Measurements from ENCODE around the gene USP27X.
A peak's percentile ranks its signal among the peaks of the same experiment; 100 is the strongest.

USP27X gene

GRCh38 chrX:49859491-49859890 lies 19.8 kb upstream of the USP27X start:
- TF ChIP-seq POLR2AphosphoS5 (IDR thresholded peaks at IDR 0.05; ENCODE audit: low read depth, low read length) (no peak), TAF1 (IDR thresholded peaks at IDR 0.05; ENCODE audit: borderline replicate concordance, low read depth, low read length) (no peak), POLR2A (IDR thresholded peaks at IDR 0.05; ENCODE audit: low read depth, low read length) (no peak)
- FAIRE-seq (no peak), DNase-seq (ENCODE audit: insufficient read length) (no peak)

- DNase-seq (ENCODE audit: insufficient read length) (no peak), FAIRE-seq (no peak)
- TF ChIP-seq POLR2AphosphoS5 (IDR thresholded peaks at IDR 0.05; ENCODE audit: low read depth, low read length) = no peak
- TF ChIP-seq POLR2A (IDR thresholded peaks at IDR 0.05; ENCODE audit: low read depth, low read length) = no peak
- no peak for TF ChIP-seq TAF1 (IDR thresholded peaks at IDR 0.05; ENCODE audit: borderline replicate concordance, low read depth, low read length)
Observed at GRCh38 chrX:49860867-49861535, 18.3 kb upstream of the USP27X start.

GRCh38 chrX:49862093-49862492 lies 17.2 kb upstream of the USP27X start:
- FAIRE-seq (no peak), DNase-seq (ENCODE audit: insufficient read length) (no peak)
- TF ChIP-seq POLR2A (IDR thresholded peaks at IDR 0.05; ENCODE audit: low read depth, low read length) (no peak), POLR2AphosphoS5 (IDR thresholded peaks at IDR 0.05; ENCODE audit: low read depth, low read length) (no peak), TAF1 (IDR thresholded peaks at IDR 0.05; ENCODE audit: borderline replicate concordance, low read depth, low read length) (no peak)

GRCh38 chrX:49868739-49869138 lies 10.5 kb upstream of the USP27X start:
- FAIRE-seq (no peak), DNase-seq (ENCODE audit: insufficient read length) (no peak)
- TF ChIP-seq POLR2A (IDR thresholded peaks at IDR 0.05; ENCODE audit: low read depth, low read length) (no peak), TAF1 (IDR thresholded peaks at IDR 0.05; ENCODE audit: borderline replicate concordance, low read depth, low read length) (no peak), POLR2AphosphoS5 (IDR thresholded peaks at IDR 0.05; ENCODE audit: low read depth, low read length) (no peak)

GRCh38 chrX:49876750-49877149 lies 2.5 kb upstream of the USP27X start:
- DNase-seq (ENCODE audit: insufficient read length) (peak; percentile 15), FAIRE-seq (peak; percentile 85)
- TF ChIP-seq POLR2AphosphoS5 (IDR thresholded peaks at IDR 0.05; ENCODE audit: low read depth, low read length) (no peak), POLR2A (IDR thresholded peaks at IDR 0.05; ENCODE audit: low read depth, low read length) (no peak), TAF1 (IDR thresholded peaks at IDR 0.05; ENCODE audit: borderline replicate concordance, low read depth, low read length) (no peak)

- TF ChIP-seq POLR2A (IDR thresholded peaks at IDR 0.05; ENCODE audit: low read depth, low read length) = no peak
- no peak for TF ChIP-seq POLR2AphosphoS5 (IDR thresholded peaks at IDR 0.05; ENCODE audit: low read depth, low read length)
- TF ChIP-seq TAF1 (IDR thresholded peaks at IDR 0.05; ENCODE audit: borderline replicate concordance, low read depth, low read length) = no peak
- FAIRE-seq = peak; percentile 50
Observed at GRCh38 chrX:49877397-49878101, 1.7 kb upstream of the USP27X start.

GRCh38 chrX:49878128-49878833 lies 1.0 kb upstream of the USP27X start:
- TF ChIP-seq POLR2A (IDR thresholded peaks at IDR 0.05; ENCODE audit: low read depth, low read length) (no peak), TAF1 (IDR thresholded peaks at IDR 0.05; ENCODE audit: borderline replicate concordance, low read depth, low read length) (no peak), POLR2AphosphoS5 (IDR thresholded peaks at IDR 0.05; ENCODE audit: low read depth, low read length) (no peak)
- DNase-seq (ENCODE audit: insufficient read length) (no peak), FAIRE-seq (no peak)

More at GRCh38 chrX:49877397-49878101, 1.7 kb upstream of the USP27X start:
- no peak for DNase-seq (ENCODE audit: insufficient read length)

GRCh38 chrX:49879656-49880277 lies 483 bp downstream of the USP27X start:
- TF ChIP-seq POLR2AphosphoS5 (IDR thresholded peaks at IDR 0.05; ENCODE audit: low read depth, low read length) = no peak
- TF ChIP-seq TAF1 (IDR thresholded peaks at IDR 0.05; ENCODE audit: borderline replicate concordance, low read depth, low read length) = no peak
- no peak for TF ChIP-seq POLR2A (IDR thresholded peaks at IDR 0.05; ENCODE audit: low read depth, low read length)
- FAIRE-seq (no peak), DNase-seq (ENCODE audit: insufficient read length) (peak; percentile 2)

- FAIRE-seq = peak; percentile 57
- TF ChIP-seq POLR2AphosphoS5 (IDR thresholded peaks at IDR 0.05; ENCODE audit: low read depth, low read length) = no peak
- TF ChIP-seq POLR2A (IDR thresholded peaks at IDR 0.05; ENCODE audit: low read depth, low read length) = no peak
- no peak for TF ChIP-seq TAF1 (IDR thresholded peaks at IDR 0.05; ENCODE audit: borderline replicate concordance, low read depth, low read length)
- DNase-seq (ENCODE audit: insufficient read length) = no peak
Observed at GRCh38 chrX:49880668-49881067, 1.4 kb downstream of the USP27X start.

- FAIRE-seq = peak; percentile 90
Observed at GRCh38 chrX:49884290-49884862, 5.1 kb downstream of the USP27X start.

GRCh38 chrX:49892542-49892941 lies 13.3 kb downstream of the USP27X start:
- DNase-seq (ENCODE audit: insufficient read length) (no peak), FAIRE-seq (no peak)
- TF ChIP-seq TAF1 (IDR thresholded peaks at IDR 0.05; ENCODE audit: borderline replicate concordance, low read depth, low read length) (no peak), POLR2AphosphoS5 (IDR thresholded peaks at IDR 0.05; ENCODE audit: low read depth, low read length) (no peak), POLR2A (IDR thresholded peaks at IDR 0.05; ENCODE audit: low read depth, low read length) (no peak)

More at GRCh38 chrX:49884290-49884862, 5.1 kb downstream of the USP27X start:
- TF ChIP-seq POLR2AphosphoS5 (IDR thresholded peaks at IDR 0.05; ENCODE audit: low read depth, low read length) = no peak
- no peak for TF ChIP-seq TAF1 (IDR thresholded peaks at IDR 0.05; ENCODE audit: borderline replicate concordance, low read depth, low read length)
- TF ChIP-seq POLR2A (IDR thresholded peaks at IDR 0.05; ENCODE audit: low read depth, low read length) = no peak
- peak; percentile 16 for DNase-seq (ENCODE audit: insufficient read length)

Data from GM12892 (cell line).